Stimulated activated naive CD8-positive, alpha-beta T cell treated with anti-CD3 and anti-CD28 coated beads, Interleukin-15, Interleukin-2, amounts not matched to agents 100 ng/mL and 50 ng/mL, for 24 hours (primary cell): ENCODE results near the gene CCDC80.
"Not testable (repeated sequence)": the region's sequence is repeated elsewhere in the genome, so short reads cannot be mapped to it uniquely, and the experiment has no call there.

Experiments used
- H3K27ac Mint-ChIP-seq: one replicate; pipeline ENCODE4 v1.8.0; 2021; ENCODE audit warnings: mild to moderate bottlenecking, mixed read lengths
- H3K27me3 Mint-ChIP-seq: one replicate; pipeline ENCODE4 v1.8.0; 2021; ENCODE audit warnings: mixed read lengths
- H3K36me3 Mint-ChIP-seq: one replicate; pipeline ENCODE4 v1.8.0; 2021; ENCODE audit warnings: low read depth, mixed read lengths
- H3K4me1 Mint-ChIP-seq: one replicate; pipeline ENCODE4 v1.8.0; 2021; ENCODE audit warnings: low read depth, mixed read lengths
- H3K4me3 Mint-ChIP-seq: one replicate; pipeline ENCODE4 v1.8.0; 2021; ENCODE audit warnings: mild to moderate bottlenecking, mixed read lengths
- H3K9me3 Mint-ChIP-seq: one replicate; pipeline ENCODE4 v1.8.0; 2021; ENCODE audit warnings: mixed read lengths

Gene CCDC80

GRCh38 chr3:112675349-112675748 lies 34.4 kb upstream of the CCDC80 start:
- peaks cover 72% of the 10 kb centered on the region for H3K4me1 Mint-ChIP-seq
- peaks cover 15% of the 10 kb centered on the region for H3K27me3 Mint-ChIP-seq
- H3K4me3 Mint-ChIP-seq = no peak overlapping the region
- H3K9me3 Mint-ChIP-seq = no peaks in the 10 kb centered on the region
- H3K27ac Mint-ChIP-seq = no peak overlapping the region
- H3K36me3 Mint-ChIP-seq = no peaks in the 10 kb centered on the region

GRCh38 chr3:112672716-112673541 lies 32.0 kb upstream of the CCDC80 start:
- Mint-ChIP-seq H3K4me3 (no peak overlapping the region), H3K27me3 (peaks cover 15% of the 10 kb centered on the region), H3K4me1 (peaks cover 70% of the 10 kb centered on the region), H3K27ac (peak overlapping the region; percentile 4), H3K36me3 (no peaks in the 10 kb centered on the region), H3K9me3 (no peaks in the 10 kb centered on the region)

GRCh38 chr3:112671930-112672715 lies 31.2 kb upstream of the CCDC80 start:
- peak overlapping the region; percentile 4 for H3K27ac Mint-ChIP-seq
- H3K36me3 Mint-ChIP-seq = no peaks in the 10 kb centered on the region
- H3K4me3 Mint-ChIP-seq = no peak overlapping the region
- H3K9me3 Mint-ChIP-seq = no peaks in the 10 kb centered on the region
- H3K27me3 Mint-ChIP-seq = peaks cover 15% of the 10 kb centered on the region
- H3K4me1 Mint-ChIP-seq = peaks cover 62% of the 10 kb centered on the region

DNA sequence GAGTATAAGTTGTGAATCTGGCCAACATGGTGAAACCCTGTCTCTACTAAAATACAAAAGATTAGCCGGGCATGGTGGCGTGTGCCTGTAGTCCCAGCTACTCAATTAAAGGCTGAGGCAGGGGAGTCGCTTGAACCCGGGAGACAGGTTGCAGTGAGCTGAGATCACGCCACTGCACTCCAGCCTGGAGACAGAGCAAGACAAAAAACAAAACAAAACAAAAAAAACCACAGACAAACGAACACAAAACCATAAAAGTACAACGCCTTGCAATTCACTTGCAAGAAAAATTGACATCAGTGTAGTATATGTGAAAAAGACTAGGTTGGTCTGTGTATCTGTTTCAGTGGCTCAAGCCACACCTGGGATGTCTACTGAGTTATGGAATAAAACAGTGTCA lies 29.9 kb upstream of the CCDC80 start:
- Mint-ChIP-seq H3K4me1 (peaks cover 49% of the 10 kb centered on the region), H3K9me3 (no peaks in the 10 kb centered on the region), H3K27ac (no peak overlapping the region), H3K36me3 (no peaks in the 10 kb centered on the region), H3K4me3 (no peak overlapping the region), H3K27me3 (peaks cover 15% of the 10 kb centered on the region)

GRCh38 chr3:112667599-112667998 lies 26.7 kb upstream of the CCDC80 start:
- Mint-ChIP-seq H3K36me3 (no peaks in the 10 kb centered on the region), H3K9me3 (no peaks in the 10 kb centered on the region), H3K27me3 (no peaks in the 10 kb centered on the region), H3K27ac (no peak overlapping the region), H3K4me3 (no peak overlapping the region), H3K4me1 (peaks cover 19% of the 10 kb centered on the region)

DNA sequence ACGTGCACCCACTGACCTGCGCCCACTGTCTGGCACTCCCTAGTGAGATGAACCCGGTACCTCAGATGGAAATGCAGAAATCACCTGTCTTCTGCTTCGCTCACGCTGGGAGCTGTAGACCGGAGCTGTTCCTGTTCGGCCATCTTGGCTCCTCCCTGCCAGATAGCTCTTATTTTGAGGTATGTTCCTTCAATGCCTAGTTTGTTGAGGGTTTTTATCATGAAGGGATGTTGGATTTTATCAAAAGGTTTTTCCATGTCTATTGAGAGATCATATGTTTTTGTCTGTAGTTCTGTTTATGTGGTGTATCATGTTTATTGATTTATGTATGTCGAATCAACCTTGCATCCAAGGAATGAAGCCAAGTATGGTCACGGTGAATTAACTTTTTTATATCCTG lies 24.1 kb upstream of the CCDC80 start:
- not testable (repeated sequence) for H3K27me3 Mint-ChIP-seq, H3K36me3 Mint-ChIP-seq, H3K4me1 Mint-ChIP-seq, H3K4me3 Mint-ChIP-seq, H3K9me3 Mint-ChIP-seq, H3K27ac Mint-ChIP-seq

GRCh38 chr3:112656043-112656442 lies 15.1 kb upstream of the CCDC80 start:
- Mint-ChIP-seq H3K9me3 (no peaks in the 10 kb centered on the region), H3K27me3 (no peaks in the 10 kb centered on the region), H3K4me3 (no peak overlapping the region), H3K36me3 (no peaks in the 10 kb centered on the region), H3K4me1 (no peaks in the 10 kb centered on the region), H3K27ac (no peak overlapping the region)

DNA sequence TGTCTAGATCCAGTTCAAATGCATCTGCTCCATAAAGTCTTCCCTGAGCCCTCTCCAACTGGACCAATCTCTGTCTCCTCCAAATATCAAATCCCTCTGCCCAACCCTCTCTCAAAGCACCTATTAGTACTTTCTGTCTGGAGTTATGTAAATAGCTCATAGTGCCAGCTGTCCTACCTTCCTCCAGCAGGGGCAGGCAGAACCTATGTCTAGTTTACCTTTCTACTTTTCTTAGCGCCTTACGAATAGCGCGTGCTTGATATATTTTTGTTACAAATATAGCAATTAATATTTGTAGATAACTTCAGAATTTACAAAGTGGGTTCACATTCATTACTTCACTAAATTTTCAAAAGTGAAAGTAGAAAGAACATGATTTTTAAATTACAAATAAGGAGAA lies 14.0 kb upstream of the CCDC80 start:
- H3K36me3 Mint-ChIP-seq = no peaks in the 10 kb centered on the region
- no peak overlapping the region for H3K27ac Mint-ChIP-seq
- no peak overlapping the region for H3K4me3 Mint-ChIP-seq
- no peaks in the 10 kb centered on the region for H3K4me1 Mint-ChIP-seq
- H3K27me3 Mint-ChIP-seq = no peaks in the 10 kb centered on the region
- no peaks in the 10 kb centered on the region for H3K9me3 Mint-ChIP-seq

DNA sequence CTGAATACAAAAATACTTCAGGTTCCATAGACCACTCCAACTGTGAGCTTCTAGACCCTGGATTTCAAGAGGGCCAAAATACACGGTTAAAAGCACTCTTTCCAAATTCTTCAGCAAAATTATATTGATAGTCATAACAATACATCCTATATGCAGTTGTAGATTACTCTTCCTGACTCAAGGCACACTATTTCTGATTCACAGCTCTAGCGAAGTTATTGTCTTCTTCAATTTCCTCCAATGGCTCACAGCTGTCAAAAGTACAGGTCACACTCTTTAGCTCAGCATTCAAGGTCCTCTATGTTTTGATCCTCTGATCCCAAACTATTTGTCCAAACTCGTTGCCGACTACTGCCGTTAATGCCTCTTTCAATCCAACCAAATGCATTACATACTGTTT lies 13.5 kb upstream of the CCDC80 start:
- H3K36me3 Mint-ChIP-seq = no peaks in the 10 kb centered on the region
- no peak overlapping the region for H3K27ac Mint-ChIP-seq
- H3K9me3 Mint-ChIP-seq = no peaks in the 10 kb centered on the region
- no peaks in the 10 kb centered on the region for H3K27me3 Mint-ChIP-seq
- H3K4me3 Mint-ChIP-seq = no peak overlapping the region
- H3K4me1 Mint-ChIP-seq = peaks cover 2% of the 10 kb centered on the region

GRCh38 chr3:112653881-112654300 lies 12.9 kb upstream of the CCDC80 start:
- peaks cover 7% of the 10 kb centered on the region for H3K4me1 Mint-ChIP-seq
- H3K9me3 Mint-ChIP-seq = no peaks in the 10 kb centered on the region
- H3K36me3 Mint-ChIP-seq = no peaks in the 10 kb centered on the region
- H3K27me3 Mint-ChIP-seq = no peaks in the 10 kb centered on the region
- H3K27ac Mint-ChIP-seq = no peak overlapping the region
- no peak overlapping the region for H3K4me3 Mint-ChIP-seq

- Mint-ChIP-seq H3K9me3 (no peaks in the 10 kb centered on the region), H3K4me1 (peaks cover 10% of the 10 kb centered on the region), H3K27ac (no peak overlapping the region), H3K27me3 (no peaks in the 10 kb centered on the region), H3K4me3 (no peak overlapping the region), H3K36me3 (no peaks in the 10 kb centered on the region)
Measured at GRCh38 chr3:112653209-112653871, 12.4 kb upstream of the CCDC80 start.

DNA sequence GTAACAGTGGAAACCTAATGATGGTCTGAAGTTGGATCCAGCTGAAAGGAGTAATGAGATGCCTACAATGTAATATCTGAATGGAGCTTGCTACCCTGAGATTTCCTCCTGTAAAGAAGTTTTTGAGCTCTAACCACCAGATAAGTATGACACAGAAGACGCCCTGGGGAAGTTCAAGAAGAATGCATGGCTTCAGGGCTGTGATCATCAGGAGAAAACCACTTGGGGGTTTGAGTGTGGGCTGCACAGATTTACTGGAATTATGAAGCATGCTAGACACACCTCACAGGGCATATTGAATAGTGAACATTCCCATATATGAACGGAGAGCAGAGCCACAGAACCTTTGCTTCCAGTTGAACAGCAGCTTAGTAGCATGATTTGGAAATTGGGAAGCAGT lies 10.6 kb upstream of the CCDC80 start:
- Mint-ChIP-seq H3K36me3 (no peaks in the 10 kb centered on the region), H3K27me3 (no peaks in the 10 kb centered on the region), H3K4me3 (no peak overlapping the region), H3K4me1 (peaks cover 14% of the 10 kb centered on the region), H3K9me3 (no peaks in the 10 kb centered on the region), H3K27ac (no peak overlapping the region)

DNA sequence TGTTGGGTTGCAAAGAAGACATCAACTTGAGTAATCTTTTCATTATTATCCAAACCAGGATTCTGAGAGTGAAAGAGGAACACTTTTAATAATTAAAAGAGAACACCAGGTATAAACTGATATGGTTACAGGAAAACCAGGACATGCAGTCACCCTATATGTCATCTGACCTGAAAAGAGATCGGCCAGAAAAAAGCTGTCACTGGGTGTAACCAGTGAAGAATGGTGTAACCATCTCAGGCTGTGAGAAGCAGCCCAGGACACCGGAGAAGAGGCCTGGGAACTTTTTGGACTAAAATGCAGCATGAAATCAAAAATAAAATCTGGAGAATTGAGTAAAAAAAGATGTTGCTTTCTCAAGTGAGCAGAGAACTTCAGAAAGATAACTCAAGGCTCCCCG lies 10.1 kb upstream of the CCDC80 start:
- H3K4me1 Mint-ChIP-seq = peaks cover 14% of the 10 kb centered on the region
- H3K36me3 Mint-ChIP-seq = no peaks in the 10 kb centered on the region
- no peak overlapping the region for H3K27ac Mint-ChIP-seq
- no peaks in the 10 kb centered on the region for H3K9me3 Mint-ChIP-seq
- H3K4me3 Mint-ChIP-seq = no peak overlapping the region
- H3K27me3 Mint-ChIP-seq = no peaks in the 10 kb centered on the region

DNA sequence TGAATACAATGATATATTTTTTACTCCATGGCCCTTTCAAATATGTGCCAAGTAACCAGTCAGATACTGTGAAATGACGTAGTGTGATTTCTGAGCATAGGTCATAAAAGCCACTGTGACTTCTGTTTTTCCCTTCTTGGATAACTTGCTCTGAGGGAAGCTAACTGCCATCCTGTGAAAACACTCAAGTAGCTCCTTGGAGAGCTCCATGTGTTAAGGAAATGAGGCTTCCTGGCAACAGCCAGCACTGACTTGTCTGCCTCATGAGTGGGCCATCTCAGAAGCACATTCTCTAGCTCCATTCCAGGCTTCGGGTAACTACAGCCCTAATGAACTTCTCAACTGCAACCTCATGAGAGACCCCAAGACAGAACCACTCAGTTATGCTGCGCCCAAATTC lies 9.5 kb upstream of the CCDC80 start:
- Mint-ChIP-seq H3K36me3 (no peaks in the 10 kb centered on the region), H3K27me3 (peaks cover 2% of the 10 kb centered on the region), H3K4me3 (no peak overlapping the region), H3K9me3 (no peaks in the 10 kb centered on the region), H3K4me1 (peaks cover 14% of the 10 kb centered on the region), H3K27ac (no peak overlapping the region)

GRCh38 chr3:112649478-112649735 lies 8.5 kb upstream of the CCDC80 start:
- no peak overlapping the region for H3K4me3 Mint-ChIP-seq
- no peak overlapping the region for H3K27ac Mint-ChIP-seq
- H3K4me1 Mint-ChIP-seq = peaks cover 14% of the 10 kb centered on the region
- peaks cover 2% of the 10 kb centered on the region for H3K27me3 Mint-ChIP-seq
- H3K9me3 Mint-ChIP-seq = no peaks in the 10 kb centered on the region
- H3K36me3 Mint-ChIP-seq = no peaks in the 10 kb centered on the region
